PC-3 (cell line): ENCODE data around the gene NEUROG1.

Experiments used
- CTCF ChIP-seq: fragments of 300-600 bp; sonication (generic); conservative IDR thresholded peaks from 2 replicates; pipeline ENCODE4 v1.5.1; 2017; ENCODE audit warnings: antibody characterized with exemption, low read depth, mild to moderate bottlenecking, low read length
- EZH2 ChIP-seq: fragments of 300-600 bp; sonication (generic); IDR thresholded peaks from one replicate; pipeline ENCODE4 v1.6.1; 2017; ENCODE audit warnings: antibody characterized with exemption, mild to moderate bottlenecking, low read length; ENCODE audit not compliant: unreplicated experiment
- EZH2phosphoT487 ChIP-seq: fragments of 300-600 bp; sonication (generic); IDR thresholded peaks from 2 replicates; pipeline ENCODE4 v1.6.1; 2018; ENCODE audit warnings: mild to moderate bottlenecking, antibody characterized with exemption, low read length, borderline replicate concordance

GRCh38 chr5:135537271-135537670 lies 1.5 kb upstream of the NEUROG1 start:
- no peak for TF ChIP-seq CTCF
- TF ChIP-seq EZH2: no peak
- no peak for TF ChIP-seq EZH2phosphoT487
